ENCODE data around the gene ZCCHC13. TPM values are rescaled to one million over a fixed set of nuclear protein-coding genes. Genes with fewer than 3 reads are reported as not detected.

Gene ZCCHC13
- total RNA-seq, 1 experiment from 2014 or later: not detected

GRCh38 chrX:74291577-74291963 lies 12.4 kb upstream of the ZCCHC13 start:
- DNase-seq (no peak), ATAC-seq (no peak)
- H3K27ac ChIP-seq (ENCODE audit: low read length): peak overlapping the region; percentile 98
- TF ChIP-seq CTCF (conservative IDR thresholded peaks at IDR 0.05; ENCODE audit: low read depth, low read length): no peak
- TF ChIP-seq EZH2phosphoT487 (IDR thresholded peaks at IDR 0.05; ENCODE audit: borderline replicate concordance, low read length): no peak
- TF ChIP-seq EZH2 (IDR thresholded peaks at IDR 0.05; ENCODE audit: low read length, unreplicated experiment): no peak
- no peaks in the 10 kb centered on the region for H3K27me3 ChIP-seq (ENCODE audit: low read length)
- TSS peak; percentile 64 for BruUV-seq (replicated peaks)
- no peaks in the 10 kb centered on the region for H3F3A ChIP-seq (ENCODE audit: low read length, unreplicated experiment)
- peaks cover 32% of the 10 kb centered on the region for H3K36me3 ChIP-seq (ENCODE audit: low read depth, low read length)
- peaks cover 2% of the 10 kb centered on the region; the same call in 1 of the 2 replicates for H3K4me1 ChIP-seq (ENCODE audit: insufficient read depth, low read length)
- H4K20me1 ChIP-seq (ENCODE audit: low read length): 0 out of 2 replicates have a peak, but pooled peaks cover 1% of the 10 kb centered on the region
- H3K4me2 ChIP-seq (ENCODE audit: low read length): peak overlapping the region; percentile 91
- intact Hi-C loops (cut with micrococcal nuclease): loop anchor here (5.0 kb wide), 1 partner anchor 91 kb away; no protein-coding TSS in a partner anchor
- CTCF ChIA-PET: no interaction called here
- H3K4me3 ChIP-seq (ENCODE audit: low read length): peak overlapping the region; percentile 98
- peak overlapping the region; percentile 98 for H3K9ac ChIP-seq (ENCODE audit: low read length)
- peak overlapping the region; percentile 90 for H2AFZ ChIP-seq (ENCODE audit: low read length)
- H3K9me3 ChIP-seq (ENCODE audit: low read length): 0 out of 2 replicates have a peak, but pooled peaks cover 7% of the 10 kb centered on the region
- H3K79me2 ChIP-seq (ENCODE audit: low read length): peaks cover 60% of the 10 kb centered on the region
- POLR2A ChIA-PET (ENCODE audit: unreplicated experiment): no interaction called here
- H3K9me2 ChIP-seq (replicated peaks; ENCODE audit: low read length): no peaks in the 10 kb centered on the region

- ATAC-seq (peak; percentile 92), DNase-seq (peak; percentile 85)
- H3K9me3 ChIP-seq (ENCODE audit: low read length): 0 out of 2 replicates have a peak, but pooled peaks cover 7% of the 10 kb centered on the region
- POLR2A ChIA-PET (ENCODE audit: unreplicated experiment): interaction anchor here (0.6 to 0.7 kb wide), 3 partner anchors 51 to 242 kb away, joined by 5 to 12 read pairs (median 7); no protein-coding TSS in a partner anchor
- peak overlapping the region; percentile 98 for H3K9ac ChIP-seq (ENCODE audit: low read length)
- peak overlapping the region; percentile 91 for H3K4me2 ChIP-seq (ENCODE audit: low read length)
- H3K4me1 ChIP-seq (ENCODE audit: insufficient read depth, low read length): no peaks in the 10 kb centered on the region
- H2AFZ ChIP-seq (ENCODE audit: low read length): peak overlapping the region; percentile 90
- intact Hi-C loops (cut with micrococcal nuclease): loop anchor here (1.0 to 5.0 kb wide), 3 partner anchors 52 to 90 kb away; no protein-coding TSS in a partner anchor
- no peaks in the 10 kb centered on the region for H3F3A ChIP-seq (ENCODE audit: low read length, unreplicated experiment)
- TF ChIP-seq EZH2 (IDR thresholded peaks at IDR 0.05; ENCODE audit: low read length, unreplicated experiment) (no peak), CTCF (conservative IDR thresholded peaks at IDR 0.05; ENCODE audit: low read depth, low read length) (peak; percentile 42; the same call in 1 of the 2 replicates), EZH2phosphoT487 (IDR thresholded peaks at IDR 0.05; ENCODE audit: borderline replicate concordance, low read length) (no peak)
- CTCF ChIA-PET: no interaction called here
- peak overlapping the region; percentile 98 for H3K27ac ChIP-seq (ENCODE audit: low read length)
- H3K27me3 ChIP-seq (ENCODE audit: low read length): no peaks in the 10 kb centered on the region
- peaks cover 56% of the 10 kb centered on the region for H3K79me2 ChIP-seq (ENCODE audit: low read length)
- peaks cover 29% of the 10 kb centered on the region for H3K36me3 ChIP-seq (ENCODE audit: low read depth, low read length)
- H3K4me3 ChIP-seq (ENCODE audit: low read length): peak overlapping the region; percentile 98
- no TSS peak for BruUV-seq (replicated peaks)
- H4K20me1 ChIP-seq (ENCODE audit: low read length): no peaks in the 10 kb centered on the region
- H3K9me2 ChIP-seq (replicated peaks; ENCODE audit: low read length): no peaks in the 10 kb centered on the region
These were observed 11.8 kb upstream of the ZCCHC13 start for GRCh38 chrX:74291964-74292807.

Measured in PC-3 (cell line).